ENCODE measurements around the gene LSG1.

Gene LSG1

GRCh38 chr3:194671900-194672808, at the start of gene LSG1:
TSS of gene LSG1 (minus strand) at chr3:194672191. CDS start at chr3:194672162, 29 bp downstream.
- peak; percentile 89 to 91 for DNase-seq (ENCODE audit: low read depth in 2 of 2)

- DNase-seq (ENCODE audit: low read depth in 2 of 2), result no peak
These were observed 48.1 kb upstream of the LSG1 start for GRCh38 chr3:194720048-194720447.

GRCh38 chr3:194718079-194718478, 46.1 kb upstream of the LSG1 start:
- DNase-seq (ENCODE audit: low read depth in 2 of 2), result no peak

- DNase-seq (ENCODE audit: low read depth in 2 of 2), result no peak
These were observed 43.2 kb upstream of the LSG1 start for GRCh38 chr3:194715022-194715800.

GRCh38 chr3:194714564-194714963, 42.6 kb upstream of the LSG1 start:
- no peak for DNase-seq (ENCODE audit: low read depth in 2 of 2)

- DNase-seq (ENCODE audit: low read depth in 2 of 2), result no peak
These were observed 42.1 kb upstream of the LSG1 start for GRCh38 chr3:194714137-194714455.

GRCh38 chr3:194713299-194714136, 41.5 kb upstream of the LSG1 start:
- no peak for DNase-seq (ENCODE audit: low read depth in 2 of 2)

GRCh38 chr3:194711913-194712312, 39.9 kb upstream of the LSG1 start:
- peak; percentile 66 to 73 for DNase-seq (ENCODE audit: low read depth in 2 of 2)

- no peak for DNase-seq (ENCODE audit: low read depth in 2 of 2)
These were observed 39.3 kb upstream of the LSG1 start for GRCh38 chr3:194711286-194711685.

GRCh38 chr3:194707147-194707540, 35.2 kb upstream of the LSG1 start:
- no peak for DNase-seq (ENCODE audit: low read depth in 2 of 2)

- no peak for DNase-seq (ENCODE audit: low read depth in 2 of 2)
These were observed 33.8 kb upstream of the LSG1 start for GRCh38 chr3:194705761-194706160.

- no peak for DNase-seq (ENCODE audit: low read depth in 2 of 2)
These were observed 33.2 kb upstream of the LSG1 start for GRCh38 chr3:194705227-194705626.

GRCh38 chr3:194702545-194702944, 30.6 kb upstream of the LSG1 start:
- DNase-seq (ENCODE audit: low read depth in 2 of 2), result no peak

GRCh38 chr3:194696702-194697101, 24.7 kb upstream of the LSG1 start:
- DNase-seq (ENCODE audit: low read depth in 2 of 2), result no peak

GRCh38 chr3:194691481-194692283, 19.7 kb upstream of the LSG1 start:
- no peak for DNase-seq (ENCODE audit: low read depth in 2 of 2)

- no peak for DNase-seq (ENCODE audit: low read depth in 2 of 2)
These were observed 18.7 kb upstream of the LSG1 start for GRCh38 chr3:194690501-194691372.

GRCh38 chr3:194689493-194689944, 17.5 kb upstream of the LSG1 start:
- peak in 1 of 2 experiments; percentile 52 for DNase-seq (ENCODE audit: low read depth in 2 of 2)

- DNase-seq (ENCODE audit: low read depth in 2 of 2), result no peak
These were observed 17.0 kb upstream of the LSG1 start for GRCh38 chr3:194688946-194689345.

GRCh38 chr3:194688200-194688740, 16.3 kb upstream of the LSG1 start:
- DNase-seq (ENCODE audit: low read depth in 2 of 2), result no peak
